CD1c-positive myeloid dendritic cell (primary cell): ENCODE data around the gene LMBRD1.
"Not testable (repeated sequence)": the region's sequence is repeated elsewhere in the genome, so short reads cannot be mapped to it uniquely, and the experiment has no call there.

Experiments
- DNase-seq: peaks from one replicate; pipeline ENCODE4 v3.0.0-alpha.2; 2016; ENCODE audit errors: extremely low spot score

LMBRD1 gene

DNA sequence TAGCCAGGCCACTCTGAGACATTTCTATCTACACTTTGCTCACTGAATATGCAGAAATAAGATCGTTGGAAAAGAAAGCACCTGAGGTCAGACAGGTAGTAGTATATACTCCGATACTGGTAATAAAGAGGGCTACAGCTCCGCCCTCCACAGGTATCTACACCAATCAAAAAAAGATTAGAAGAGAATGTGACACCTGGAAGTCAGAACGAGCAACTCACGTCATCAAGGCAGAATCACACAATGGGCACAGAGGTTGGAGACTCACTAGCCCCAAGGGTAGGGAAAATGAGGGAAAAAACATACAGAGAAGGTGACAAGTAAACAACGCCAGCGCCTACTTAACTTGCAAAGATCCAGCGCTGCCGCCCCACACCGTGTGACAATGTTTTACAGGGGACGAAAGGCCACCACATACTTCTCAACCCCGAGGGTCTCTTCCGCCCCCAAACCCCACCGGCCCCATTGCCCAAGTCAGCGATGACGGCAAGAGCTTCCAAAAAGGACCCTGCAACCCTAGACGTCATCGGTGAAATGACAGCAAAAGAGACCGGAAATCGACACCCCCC lies 653 bp downstream of the LMBRD1 start:
- DNase-seq = peak; percentile 33

DNA sequence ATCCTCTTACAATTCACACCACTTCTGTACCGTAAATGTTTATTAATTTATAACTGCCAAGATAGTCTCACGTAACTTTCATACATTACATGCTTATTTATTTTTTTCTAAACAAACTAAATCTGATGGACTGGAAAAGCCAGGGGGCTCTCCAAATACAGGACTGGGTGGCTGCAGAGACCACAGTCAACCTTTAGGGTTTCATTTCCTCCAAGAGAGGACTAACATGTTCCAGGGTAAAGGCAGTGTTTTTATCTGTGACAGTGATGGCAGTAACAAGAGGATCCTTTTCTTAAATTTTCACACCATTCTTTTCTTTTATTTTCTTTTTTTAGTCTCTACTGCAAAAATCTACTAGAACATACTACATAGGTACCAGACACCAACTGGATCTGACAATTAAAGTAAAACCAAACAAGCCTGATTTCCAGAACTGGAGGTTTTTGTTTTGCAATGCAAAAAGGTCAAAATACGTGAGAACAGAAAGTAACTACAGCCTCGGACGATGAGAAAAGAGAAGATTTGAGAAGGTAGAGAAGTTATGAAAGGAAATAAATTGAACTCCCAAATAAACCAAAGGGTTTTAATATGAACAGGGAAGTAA lies 1.2 kb downstream of the LMBRD1 start:
- peak; percentile 24 for DNase-seq

DNA sequence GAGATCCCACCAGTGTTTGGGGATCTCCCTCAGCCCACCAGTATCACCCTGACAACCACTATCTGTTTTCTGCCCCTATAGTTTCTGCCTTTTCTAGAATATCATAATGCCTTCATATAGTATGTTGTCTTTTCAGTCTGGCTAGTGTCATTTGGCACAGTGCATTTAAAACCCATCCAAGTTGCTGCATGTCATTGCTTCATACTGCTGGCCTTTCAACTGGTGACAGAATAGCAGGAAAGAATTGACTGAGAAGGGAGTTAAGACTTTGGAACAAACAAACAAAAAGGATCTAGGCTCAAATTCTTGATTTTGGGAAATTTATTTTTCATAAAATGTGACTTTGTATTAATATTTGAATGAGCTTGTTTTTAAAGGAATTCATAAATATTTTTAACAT lies 4.5 kb downstream of the LMBRD1 start:
- no peak for DNase-seq

DNA sequence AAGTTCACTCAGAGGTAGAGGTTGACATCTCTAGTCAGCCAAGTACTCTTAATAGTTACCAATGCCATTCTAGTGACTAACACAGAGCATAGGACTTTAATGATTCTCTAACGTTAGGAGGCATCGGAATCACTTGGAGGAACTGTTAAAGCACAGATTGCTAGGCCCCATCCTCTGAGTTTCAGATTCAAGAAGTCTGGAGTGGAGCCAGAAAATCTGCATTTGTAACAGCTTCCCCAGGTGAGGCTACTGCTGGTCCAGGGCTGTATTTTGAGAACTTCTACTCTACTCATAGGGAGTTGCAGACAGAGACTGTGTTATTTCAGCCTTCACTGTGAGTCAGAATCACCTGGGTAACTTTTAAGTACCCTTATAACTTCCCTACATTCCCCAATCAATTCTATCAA lies 5.7 kb downstream of the LMBRD1 start:
- DNase-seq = no peak

DNA sequence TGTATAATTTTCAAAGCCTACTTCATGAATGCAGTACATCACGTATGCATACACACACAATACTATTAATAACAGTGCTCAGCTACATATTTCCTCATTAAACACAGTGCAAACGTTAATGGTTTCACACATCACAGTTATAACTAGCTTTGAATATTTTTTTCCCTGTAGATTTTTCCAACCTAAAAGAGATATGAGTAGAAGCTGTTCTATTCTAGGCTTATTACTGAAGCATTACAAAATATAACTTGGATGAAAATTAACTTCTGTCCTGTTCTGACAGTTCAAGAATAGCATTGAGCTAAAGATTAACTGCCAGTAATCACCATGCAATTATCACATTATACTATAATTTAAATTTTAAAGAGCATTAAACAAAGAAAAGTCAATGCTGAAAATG lies 6.2 kb downstream of the LMBRD1 start:
- DNase-seq = no peak

DNA sequence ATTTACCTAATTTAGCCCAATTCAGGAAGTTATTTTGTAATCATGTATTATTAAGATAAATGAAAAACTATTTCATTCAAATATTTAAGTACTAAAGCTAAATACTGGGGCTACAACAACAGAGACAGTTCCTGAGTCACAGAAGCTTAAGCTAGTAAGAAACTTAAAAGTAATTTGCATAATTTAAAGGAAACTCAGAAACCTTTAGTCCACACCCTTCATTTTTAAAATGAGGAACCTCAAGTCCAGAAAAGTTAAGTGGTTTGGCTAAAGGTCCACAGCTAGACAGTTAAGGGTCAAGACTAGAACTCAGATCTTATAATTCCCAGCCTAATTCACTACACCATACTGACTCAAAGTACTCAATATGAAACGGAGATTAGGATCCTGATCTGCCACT lies 7.2 kb downstream of the LMBRD1 start:
- DNase-seq = peak; percentile 57

DNA sequence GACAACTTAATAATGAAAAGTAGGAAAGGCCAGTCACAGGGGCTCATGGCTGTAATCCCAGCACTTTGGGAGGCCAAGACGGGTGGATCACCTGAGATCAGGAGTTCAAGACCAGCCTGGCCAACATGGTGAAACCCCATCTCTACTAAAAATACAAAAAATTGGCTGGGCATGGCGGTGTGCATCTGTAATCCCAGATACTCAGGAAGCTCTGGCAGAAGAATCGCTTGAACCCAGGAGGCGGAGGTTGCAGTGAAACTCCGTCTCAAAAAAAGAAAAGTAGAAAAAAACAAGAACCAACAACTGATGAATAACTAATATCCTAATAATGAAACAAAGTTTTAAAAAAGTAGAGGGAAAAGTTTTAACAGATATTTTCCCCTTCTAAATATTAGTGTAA lies 9.4 kb downstream of the LMBRD1 start:
- DNase-seq = not testable (repeated sequence)

DNA sequence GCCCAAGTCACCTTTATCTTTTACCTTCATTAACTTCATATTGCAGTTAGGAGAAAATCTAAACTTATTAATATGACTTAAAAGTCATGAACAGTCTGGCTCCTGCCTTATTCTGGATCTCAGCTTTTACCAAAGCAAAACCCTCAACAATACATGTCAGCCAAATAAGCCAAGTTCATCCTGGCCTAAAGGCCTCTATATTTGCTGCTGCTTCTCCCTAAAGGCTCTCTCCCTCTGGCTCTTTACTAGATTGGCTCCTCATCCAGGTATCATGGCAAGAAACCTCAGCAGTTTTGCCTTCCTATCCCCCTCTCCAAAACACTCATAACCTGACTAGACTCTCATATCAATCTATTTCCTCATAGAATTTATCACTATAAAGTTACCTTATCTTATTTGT lies 11.1 kb downstream of the LMBRD1 start:
- DNase-seq = no peak

DNA sequence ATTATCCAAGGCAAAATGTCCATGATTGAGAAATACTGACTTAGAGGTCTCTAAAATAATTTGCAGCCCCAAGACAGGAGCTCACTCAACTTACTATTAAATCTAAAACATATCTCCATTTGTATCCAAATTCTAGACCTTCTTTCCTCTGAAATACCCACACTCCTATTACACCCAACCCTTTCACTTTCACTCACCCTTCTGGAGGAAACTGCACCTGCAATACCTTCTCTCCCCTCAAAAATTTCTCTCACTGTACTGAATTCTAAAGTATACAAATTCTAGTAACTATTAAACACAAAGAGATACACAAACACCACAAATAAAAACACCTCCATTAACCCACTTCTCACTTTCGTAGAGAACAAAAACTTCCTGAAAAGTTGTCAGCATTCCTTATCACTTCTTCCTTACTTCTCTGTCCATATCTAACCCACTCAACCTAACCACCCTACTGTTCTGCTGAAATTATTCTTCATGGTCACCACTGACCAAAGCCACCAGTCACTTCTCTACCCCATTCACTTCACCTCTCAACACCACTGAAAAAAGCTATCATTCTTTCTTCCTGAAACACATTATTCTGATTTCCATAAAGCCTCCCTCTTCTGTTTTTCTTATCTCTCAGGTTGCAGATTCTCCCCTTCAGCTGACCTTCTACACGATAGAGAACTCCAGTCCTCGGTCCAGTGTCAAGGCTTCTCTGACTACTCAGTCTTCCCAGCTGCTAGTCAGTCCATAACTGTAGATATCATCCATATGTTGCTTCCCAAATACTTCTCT lies 12.0 kb downstream of the LMBRD1 start:
- DNase-seq = no peak

DNA sequence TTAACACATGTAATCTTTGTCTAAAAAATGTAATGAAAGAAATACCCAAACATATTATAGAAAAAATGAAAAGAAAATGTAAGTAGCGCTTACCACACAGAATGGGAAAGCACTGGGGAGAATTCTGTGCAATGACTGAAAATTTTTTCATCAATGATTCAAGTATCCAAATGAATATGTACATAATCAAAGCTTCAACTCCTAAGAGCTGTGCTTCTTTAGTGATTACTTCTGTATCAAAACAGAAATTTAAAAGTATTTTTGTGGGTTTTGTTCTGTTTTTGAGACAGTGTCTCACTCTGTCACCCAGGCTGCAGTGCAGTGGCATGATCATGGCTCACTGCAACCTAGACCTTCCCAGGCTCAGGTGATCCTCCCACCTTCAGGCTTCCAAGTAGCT lies 13.7 kb downstream of the LMBRD1 start:
- no peak for DNase-seq

DNA sequence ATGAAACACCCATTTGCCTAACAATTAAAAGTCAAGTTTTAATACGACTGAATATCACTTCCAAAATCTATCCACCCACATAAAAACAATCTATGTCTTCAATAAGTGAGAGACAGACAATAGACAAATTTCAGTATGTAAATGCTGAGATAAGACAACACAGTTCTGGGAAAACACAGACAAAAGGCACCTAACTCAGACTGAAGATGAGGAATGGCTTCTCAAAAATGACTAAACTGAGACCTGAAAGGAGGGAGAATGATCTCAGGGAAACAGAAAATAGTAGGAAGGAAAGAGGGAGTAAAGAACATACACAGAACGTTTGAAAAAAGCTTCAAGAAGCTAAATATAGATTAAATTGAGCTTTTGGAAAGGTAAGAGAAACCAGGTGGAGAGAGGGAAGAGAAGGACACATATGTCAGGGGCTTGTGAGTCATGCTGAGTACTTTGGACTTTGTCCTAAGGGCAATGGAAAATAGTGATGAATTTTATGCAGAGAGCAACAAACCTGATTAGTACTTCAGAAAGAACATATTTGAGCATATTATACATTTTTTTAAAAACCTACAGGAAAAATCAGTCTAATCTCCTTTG lies 16.1 kb downstream of the LMBRD1 start:
- no peak for DNase-seq

DNA sequence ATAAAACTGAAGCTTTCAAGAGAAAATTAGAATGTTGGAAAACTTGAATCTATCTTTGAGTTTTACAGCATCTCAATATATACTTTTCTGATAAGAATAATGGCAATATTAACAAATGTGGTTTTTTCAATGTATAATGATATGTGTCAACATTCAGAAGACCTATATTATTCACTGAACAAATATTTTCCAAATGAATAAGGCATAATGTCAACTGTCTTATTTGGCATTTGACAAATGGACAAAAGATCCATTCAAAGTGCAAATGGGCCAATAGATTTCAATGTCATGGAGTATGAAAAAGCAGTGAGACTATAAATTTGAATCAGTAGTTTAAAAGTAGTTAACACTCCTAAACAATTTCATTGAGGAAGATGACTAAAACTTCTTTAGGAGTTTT lies 20.9 kb downstream of the LMBRD1 start:
- DNase-seq = no peak

DNA sequence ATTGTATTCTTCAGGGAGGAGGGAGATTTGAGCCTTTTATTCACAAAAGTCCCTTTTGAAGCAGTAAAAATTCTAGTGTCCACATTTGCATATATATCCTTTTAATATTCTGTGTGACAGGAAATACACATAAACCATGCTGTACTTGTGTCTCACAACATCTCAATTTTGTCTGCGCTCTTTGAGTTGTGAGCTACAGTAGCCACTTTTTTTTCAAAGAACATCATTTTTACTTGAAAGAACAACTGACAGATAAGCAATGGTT lies 21.3 kb downstream of the LMBRD1 start:
- DNase-seq = no peak

DNA sequence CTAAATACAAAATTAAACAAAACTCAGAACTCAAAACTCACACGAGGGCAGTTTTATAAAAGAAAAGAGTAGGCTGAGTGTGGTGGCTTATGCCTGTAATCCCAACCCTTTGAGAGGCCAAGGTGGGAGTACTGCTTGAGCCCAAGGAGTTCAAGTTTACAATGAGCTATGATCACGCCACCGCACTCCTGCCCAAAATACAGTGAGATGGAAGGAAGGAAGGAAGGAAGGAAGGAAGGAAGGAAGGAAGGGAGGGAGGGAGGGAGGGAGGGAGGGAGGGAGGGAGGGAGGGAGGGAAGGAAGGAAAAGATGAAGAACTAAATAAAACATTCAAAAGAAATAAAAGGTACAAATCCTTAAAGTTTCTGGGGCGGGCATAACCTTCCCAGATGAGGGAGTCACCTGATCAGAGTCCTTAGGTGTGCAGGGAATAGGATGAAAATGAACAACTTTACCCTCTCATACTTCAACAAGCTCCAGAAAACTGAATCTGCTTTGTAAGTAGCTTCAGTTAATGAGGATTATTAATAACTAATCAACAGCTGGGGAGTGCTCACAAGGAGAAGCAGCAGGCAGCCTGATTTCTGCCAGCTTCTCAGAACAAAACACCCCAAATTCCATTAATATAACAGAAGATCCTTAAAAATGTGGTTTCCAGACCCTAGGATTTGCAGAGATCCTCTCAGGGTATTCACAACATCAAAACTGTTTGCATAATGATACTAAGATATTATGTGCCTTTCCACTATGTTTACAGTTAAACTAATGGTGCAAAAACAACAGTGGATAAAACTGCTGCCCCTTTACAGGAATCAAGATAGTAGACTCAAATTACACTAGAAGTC lies 21.8 kb downstream of the LMBRD1 start:
- DNase-seq = no peak

DNA sequence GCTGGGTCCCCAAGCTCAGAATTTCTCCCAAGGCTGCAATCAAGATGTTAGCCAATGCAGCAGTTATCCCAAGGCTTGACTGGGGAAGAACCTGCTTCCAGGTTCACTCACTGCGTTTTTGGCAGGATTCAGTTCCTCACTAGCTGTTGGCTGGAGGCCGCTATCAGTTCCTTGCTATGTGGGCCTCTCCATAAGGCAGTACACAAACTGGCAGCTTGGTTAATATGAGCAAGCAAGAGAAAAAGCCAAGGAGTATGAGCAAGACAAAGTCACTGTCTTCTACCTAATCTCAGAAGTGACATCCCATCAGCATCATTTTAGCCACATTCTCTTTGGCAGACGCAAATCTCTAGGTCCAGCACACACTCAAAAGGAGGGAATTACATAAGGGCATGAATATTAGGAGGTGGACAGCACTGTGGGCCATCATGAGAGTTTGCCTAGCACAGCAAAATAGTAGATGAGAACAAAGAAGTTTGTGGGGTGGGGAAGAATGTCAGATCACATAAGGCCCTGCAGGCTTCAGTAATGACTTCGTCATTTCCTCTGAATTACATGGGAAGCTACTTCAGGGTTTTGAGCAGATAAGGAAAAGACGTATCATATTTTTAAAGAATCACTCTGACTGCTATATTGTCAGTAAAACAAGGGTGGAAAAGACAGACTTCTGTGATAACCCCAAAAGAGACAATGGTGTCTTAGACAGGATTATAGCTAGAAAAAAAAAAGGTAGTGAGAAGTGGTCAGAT lies 25.5 kb downstream of the LMBRD1 start:
- no peak for DNase-seq

DNA sequence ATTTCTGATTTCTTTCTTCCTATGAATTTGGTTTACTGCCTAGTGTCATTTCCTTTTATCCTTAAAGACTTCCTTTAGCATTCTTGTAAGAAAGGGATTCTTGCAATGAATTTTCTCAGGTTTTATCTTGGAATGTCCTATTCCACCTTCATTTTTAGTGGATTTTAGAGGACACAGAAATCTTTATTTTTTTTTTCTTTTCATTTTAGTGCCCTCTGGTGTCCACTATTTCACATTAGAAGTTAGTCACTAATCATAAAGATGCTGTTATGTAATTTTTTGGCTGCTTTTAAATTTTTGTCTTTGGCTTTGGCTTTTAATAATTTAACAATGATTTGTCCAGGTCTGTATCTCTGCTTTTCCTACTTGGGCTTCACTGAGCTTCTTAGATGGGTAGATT lies 28.1 kb downstream of the LMBRD1 start:
- no peak for DNase-seq

DNA sequence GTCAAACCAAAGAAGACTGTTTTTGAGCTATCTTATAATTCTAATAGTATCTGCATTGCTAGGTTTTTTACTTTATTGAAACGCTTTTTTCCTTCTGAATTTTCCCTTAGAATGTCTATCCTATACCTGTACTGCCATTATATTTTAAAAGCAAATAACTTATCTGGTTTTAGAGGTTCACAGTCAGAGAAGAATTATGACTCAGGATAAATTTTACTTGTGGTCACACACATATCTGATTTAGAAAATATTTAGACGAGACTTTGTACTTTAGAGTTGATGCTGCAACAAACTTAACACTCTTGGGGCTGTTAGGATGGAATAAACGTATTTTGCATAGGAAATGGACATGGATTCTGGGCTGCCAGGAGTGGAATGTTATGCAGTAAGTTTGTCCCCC lies 33.0 kb downstream of the LMBRD1 start:
- no peak for DNase-seq

DNA sequence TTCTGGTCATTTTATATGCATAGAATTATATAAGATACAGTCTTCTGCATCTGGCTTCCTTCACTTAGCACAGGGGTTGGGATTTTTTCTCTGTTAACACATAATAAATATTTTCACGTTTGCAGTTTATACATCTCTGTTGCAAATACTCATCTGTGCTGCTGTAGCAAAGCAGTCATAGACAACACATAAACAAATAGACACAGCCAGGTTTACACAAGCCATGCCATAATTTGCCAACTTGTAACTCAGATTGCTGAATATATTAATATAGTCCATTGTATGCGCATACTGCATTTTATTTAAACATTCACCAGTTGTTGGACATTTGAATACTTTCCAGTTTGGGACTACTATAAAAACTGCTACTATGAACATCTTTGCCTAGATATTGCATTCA lies 35.0 kb downstream of the LMBRD1 start:
- no peak for DNase-seq

DNA sequence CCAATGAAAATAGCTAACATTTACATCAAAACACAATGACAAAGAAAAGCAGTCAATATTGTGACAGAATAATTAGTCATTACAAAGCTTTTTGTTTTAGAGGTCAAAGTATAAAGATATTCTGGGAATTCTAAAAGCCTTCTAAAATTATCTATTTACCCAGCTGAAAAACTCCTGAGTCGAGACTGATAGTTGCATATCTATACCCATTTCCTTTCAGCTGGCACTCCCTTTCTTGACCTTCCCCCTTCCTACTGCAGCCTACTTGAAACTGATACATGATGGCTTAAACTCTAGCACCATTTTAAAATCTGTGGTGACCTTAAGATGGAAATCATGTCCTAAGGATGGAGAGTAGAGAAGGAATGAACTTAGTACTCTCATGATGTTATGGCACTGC lies 38.6 kb downstream of the LMBRD1 start:
- no peak for DNase-seq

DNA sequence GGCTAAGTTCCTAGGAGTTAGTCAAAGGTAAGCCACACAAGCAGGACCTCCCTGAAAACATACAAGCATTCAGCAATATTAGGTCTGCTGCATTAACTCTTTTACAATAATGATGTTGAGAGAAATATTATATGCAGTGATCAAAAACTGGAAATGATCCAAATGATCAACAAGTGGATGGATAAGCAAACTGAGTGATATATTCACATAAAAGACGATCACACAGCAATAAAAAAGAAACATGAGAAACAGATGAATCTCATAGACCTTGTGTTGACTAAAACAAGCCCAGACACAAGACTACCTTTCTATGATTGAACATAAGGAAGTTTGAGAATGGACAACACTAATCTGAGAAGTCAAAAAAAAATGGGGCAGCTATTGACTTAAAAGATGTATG lies 39.9 kb downstream of the LMBRD1 start:
- no peak for DNase-seq

DNA sequence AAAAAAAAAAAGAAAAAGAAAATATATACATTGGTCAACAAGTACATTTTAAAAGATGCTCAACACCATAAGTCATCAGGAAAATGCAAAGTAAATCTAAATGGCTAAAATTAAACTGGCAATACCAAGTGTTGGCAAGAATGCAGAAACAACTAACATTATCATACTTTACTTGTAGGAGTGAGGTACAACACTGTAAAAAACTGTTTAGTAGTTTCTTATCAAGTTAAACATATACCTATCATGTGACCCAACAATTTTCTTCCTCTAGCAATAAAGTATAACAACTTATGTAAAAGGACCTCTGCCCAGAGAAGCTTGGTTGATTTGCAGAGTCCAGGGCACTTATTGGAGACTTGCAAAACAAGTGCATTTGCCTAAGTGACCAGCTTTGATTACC lies 40.4 kb downstream of the LMBRD1 start:
- no peak for DNase-seq

DNA sequence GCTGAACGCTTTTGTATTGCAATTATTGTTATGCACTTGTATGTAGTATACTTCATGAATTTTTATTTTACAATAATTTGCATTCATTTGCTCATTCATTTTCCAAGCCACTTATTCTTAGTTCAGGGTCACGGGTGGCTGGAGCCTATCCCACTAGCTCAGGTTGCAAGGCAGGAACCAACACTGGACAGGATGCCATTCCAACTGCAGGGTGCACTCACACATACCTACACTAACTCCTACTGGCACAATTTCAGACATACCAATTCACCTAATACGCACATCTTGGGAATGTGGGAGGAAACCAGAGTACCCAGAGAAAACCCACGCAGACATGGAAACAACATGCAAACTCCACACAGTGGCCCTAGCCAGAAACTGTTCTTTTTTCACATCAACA lies 61.8 kb downstream of the LMBRD1 start:
- no peak for DNase-seq
